GM18951 (cell line): ENCODE results near the gene CDC14C.

Experiments
- POLR2A ChIP-seq: IDR thresholded peaks from 4 replicates; pipeline ENCODE4 v1.6.1; 2011; ENCODE audit warnings: mild to moderate bottlenecking; ENCODE audit not compliant: insufficient read length, insufficient read depth; ENCODE audit errors: extremely low read depth
- in situ Hi-C: fragments of 300-500 bp; cut with MboI; formaldehyde crosslinking; loops from one replicate; pipeline ENCODE4 v1.12.0; 2022; ENCODE audit warnings: low sequenced_read_pairs, mixed read lengths, inconsistent platforms; ENCODE audit not compliant: unreplicated experiment

Gene CDC14C

GRCh38 chr7:48938539-48939295, 14.4 kb downstream of the CDC14C start:
- no peak for TF ChIP-seq POLR2A

GRCh38 chr7:48943279-48943990, 19.1 kb downstream of the CDC14C start:
- in situ Hi-C loops, result no loop called here
- no peak for TF ChIP-seq POLR2A

More at GRCh38 chr7:48938539-48939295, 14.4 kb downstream of the CDC14C start:
- in situ Hi-C loops, result no loop called here

- in situ Hi-C loops, result no loop called here
- no peak for TF ChIP-seq POLR2A
These were observed 31.6 kb downstream of the CDC14C start for GRCh38 chr7:48955916-48956315.

- no peak for TF ChIP-seq POLR2A
- in situ Hi-C loops, result no loop called here
These were observed 35.3 kb downstream of the CDC14C start for GRCh38 chr7:48959676-48960075.

GRCh38 chr7:48962821-48963505, 38.6 kb downstream of the CDC14C start:
- in situ Hi-C loops, result no loop called here
- TF ChIP-seq POLR2A, result no peak

- TF ChIP-seq POLR2A, result no peak
- in situ Hi-C loops, result no loop called here
These were observed 39.7 kb downstream of the CDC14C start for GRCh38 chr7:48964074-48964473.

GRCh38 chr7:48971173-48971572, 46.8 kb downstream of the CDC14C start:
- in situ Hi-C loops, result no loop called here
- TF ChIP-seq POLR2A, result no peak

GRCh38 chr7:48976253-48976652, 51.9 kb downstream of the CDC14C start:
- no peak for TF ChIP-seq POLR2A
- in situ Hi-C loops, result no loop called here

GRCh38 chr7:48976850-48977249, 52.5 kb downstream of the CDC14C start:
- no peak for TF ChIP-seq POLR2A
- in situ Hi-C loops, result no loop called here
